CD8-positive, alpha-beta memory T cell (primary cell): ENCODE measurements around the gene TMEM200C. TPM values are rescaled to one million over a fixed set of nuclear protein-coding genes. Genes with fewer than 3 reads are reported as not detected.
A peak's percentile ranks its signal among the peaks of the same experiment; 100 is the strongest.

Experiments used
- CTCF ChIA-PET: fragments of 350-600 bp; sonication (Branson Sonifier 250); formaldehyde crosslinking; loops from one replicate; lab custom pipeline; 2021; ENCODE audit warnings: antibody characterized with exemption; lab: Charles Lee
- POLR2A ChIA-PET: fragments of 350-600 bp; sonication (Branson Sonifier 250); formaldehyde crosslinking; loops from one replicate; lab custom pipeline; 2021; ENCODE audit warnings: antibody characterized with exemption; lab: Charles Lee
- DNase-seq, 5 donors: peaks; one replicate each; pipeline versions ENCODE4 v3.0.0 to v3.0.0-alpha.2; 2020 to 2022; ENCODE audit warnings: mixed read lengths in 1 of 5
- H3K27ac ChIP-seq: one replicate; pipeline ENCODE4 v1.7.0; 2013; ENCODE audit warnings: low read depth, mild to moderate bottlenecking, low read length, moderate library complexity
- H3K27me3 ChIP-seq: 2 replicates; pipeline ENCODE4 v1.7.0; 2013; ENCODE audit warnings: low read length, mild to moderate bottlenecking; ENCODE audit not compliant: insufficient read depth, poor library complexity, severe bottlenecking
- H3K36me3 ChIP-seq: 2 replicates; pipeline ENCODE4 v1.7.0; 2013; ENCODE audit warnings: mild to moderate bottlenecking, low read length, moderate library complexity; ENCODE audit not compliant: insufficient read depth
- H3K4me1 ChIP-seq: 2 replicates; pipeline ENCODE4 v1.7.0; 2013; ENCODE audit warnings: mild to moderate bottlenecking, low read length, moderate library complexity; ENCODE audit not compliant: insufficient read depth
- H3K4me3 ChIP-seq: 2 replicates; pipeline ENCODE4 v1.7.0; 2013; ENCODE audit warnings: mild to moderate bottlenecking, low read length
- H3K9me3 ChIP-seq: 2 replicates; pipeline ENCODE4 v1.7.0; 2013; ENCODE audit warnings: mild to moderate bottlenecking, low read length
- H3K27ac Mint-ChIP-seq, 8 donors: one replicate each; pipeline ENCODE4 v1.8.0; 2020 to 2021; ENCODE audit warnings: mixed read lengths in 8 of 8, mild to moderate bottlenecking in 6 of 8, inconsistent platforms in 3 of 8, moderate library complexity in 3 of 8
- H3K27me3 Mint-ChIP-seq, 2 donors: one replicate each; pipeline ENCODE4 v1.8.0; 2020 to 2021; ENCODE audit warnings: mixed read lengths in 2 of 2, mild to moderate bottlenecking in 1 of 2, moderate library complexity in 1 of 2
- H3K36me3 Mint-ChIP-seq, 3 donors: one replicate each; pipeline ENCODE4 v1.8.0; 2020 to 2021; ENCODE audit warnings: mixed read lengths in 3 of 3, inconsistent platforms in 1 of 3, mild to moderate bottlenecking in 1 of 3
- H3K4me1 Mint-ChIP-seq, 3 donors: one replicate each; pipeline ENCODE4 v1.8.0; 2020 to 2021; ENCODE audit warnings: mixed read lengths in 3 of 3, inconsistent platforms in 1 of 3, mild to moderate bottlenecking in 1 of 3
- H3K4me3 Mint-ChIP-seq, 7 donors: one replicate each; pipeline ENCODE4 v1.8.0; 2020 to 2021; ENCODE audit warnings: mixed read lengths in 7 of 7, mild to moderate bottlenecking in 6 of 7, moderate library complexity in 4 of 7, inconsistent platforms in 2 of 7
- H3K9me3 Mint-ChIP-seq, 5 donors: one replicate each; pipeline ENCODE4 v1.8.0; 2020 to 2022; ENCODE audit warnings: mixed read lengths in 5 of 5, mild to moderate bottlenecking in 3 of 5, moderate library complexity in 2 of 5, inconsistent platforms in 1 of 5
- polyA plus RNA-seq: library from polyadenylated mRNA; unstranded; fragments of 300-500 nt; fragmentation: Illumina TruSeq; gene quantifications from one replicate; pipeline ENCODE4 v1.2.3, GENCODE V29; 2021
- total RNA-seq, 2 experiments: library from RNA; stranded (reverse); gene quantifications; one replicate each; pipeline ENCODE4 v1.2.3, GENCODE V29; 2021

The TMEM200C gene
- total and polyA plus RNA-seq, 3 experiments from 2014 or later: not detected

DNA sequence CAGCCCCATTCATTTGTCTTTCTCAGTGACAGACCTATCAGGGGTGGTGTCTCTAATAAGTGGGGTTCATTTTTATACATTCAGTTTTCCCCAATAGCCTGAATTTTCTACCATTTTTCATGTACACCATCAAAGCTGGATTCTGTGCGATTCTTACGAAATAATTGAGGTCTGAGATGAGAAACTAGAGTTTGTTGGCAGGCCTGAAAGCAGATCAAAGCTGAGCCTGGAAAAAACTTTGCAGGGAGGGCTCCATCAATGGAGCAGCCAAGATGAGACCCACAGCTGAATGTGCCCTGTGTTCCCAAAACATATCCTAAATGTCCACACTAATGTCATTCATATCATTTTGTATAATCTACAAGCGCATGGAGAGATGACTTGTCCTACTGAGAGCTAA, 4.5 kb upstream of the TMEM200C start:
- Histone ChIP-seq H3K27ac (no peak overlapping the region), H3K4me1 (no peaks in the 10 kb centered on the region), H3K27me3 (peaks cover 5% of the 10 kb centered on the region), H3K4me3 (no peak overlapping the region), H3K36me3 (no peaks in the 10 kb centered on the region), H3K9me3 (no peaks in the 10 kb centered on the region)
- H3K27me3 Mint-ChIP-seq: peaks cover 13 to 38% of the 10 kb centered on the region in 2 donors
- no peak overlapping the region for H3K4me3 Mint-ChIP-seq
- ChIA-PET CTCF (no interaction called here), POLR2A (no interaction called here)
- H3K36me3 Mint-ChIP-seq: no peaks in the 10 kb centered on the region
- peaks cover 0 to 5% (median 0%) of the 10 kb centered on the region in 3 donors for H3K4me1 Mint-ChIP-seq
- peaks cover 0 to 6% (median 3%) of the 10 kb centered on the region in 5 donors for H3K9me3 Mint-ChIP-seq
- no peak for DNase-seq
- H3K27ac Mint-ChIP-seq: no peak overlapping the region

GRCh38 chr18:5895876-5896740, 786 bp upstream of the TMEM200C start:
- Mint-ChIP-seq H3K4me1 (peaks cover 0 to 11% (median 5%) of the 10 kb centered on the region in 3 donors), H3K27ac (no peak overlapping the region), H3K9me3 (peaks cover 0 to 12% (median 6%) of the 10 kb centered on the region in 5 donors), H3K36me3 (no peaks in the 10 kb centered on the region), H3K4me3 (peak overlapping the region in 2 of 7 donors; percentile 17 to 20), H3K27me3 (peaks cover 42 to 69% of the 10 kb centered on the region in 2 donors)
- peaks cover 12% of the 10 kb centered on the region for H3K27me3 ChIP-seq
- no peaks in the 10 kb centered on the region for H3K36me3 ChIP-seq
- H3K4me1 ChIP-seq: no peaks in the 10 kb centered on the region
- POLR2A ChIA-PET: no interaction called here
- no peaks in the 10 kb centered on the region for H3K9me3 ChIP-seq
- no peak overlapping the region for H3K27ac ChIP-seq
- CTCF ChIA-PET: no interaction called here
- no peak for DNase-seq
- no peak overlapping the region for H3K4me3 ChIP-seq

DNA sequence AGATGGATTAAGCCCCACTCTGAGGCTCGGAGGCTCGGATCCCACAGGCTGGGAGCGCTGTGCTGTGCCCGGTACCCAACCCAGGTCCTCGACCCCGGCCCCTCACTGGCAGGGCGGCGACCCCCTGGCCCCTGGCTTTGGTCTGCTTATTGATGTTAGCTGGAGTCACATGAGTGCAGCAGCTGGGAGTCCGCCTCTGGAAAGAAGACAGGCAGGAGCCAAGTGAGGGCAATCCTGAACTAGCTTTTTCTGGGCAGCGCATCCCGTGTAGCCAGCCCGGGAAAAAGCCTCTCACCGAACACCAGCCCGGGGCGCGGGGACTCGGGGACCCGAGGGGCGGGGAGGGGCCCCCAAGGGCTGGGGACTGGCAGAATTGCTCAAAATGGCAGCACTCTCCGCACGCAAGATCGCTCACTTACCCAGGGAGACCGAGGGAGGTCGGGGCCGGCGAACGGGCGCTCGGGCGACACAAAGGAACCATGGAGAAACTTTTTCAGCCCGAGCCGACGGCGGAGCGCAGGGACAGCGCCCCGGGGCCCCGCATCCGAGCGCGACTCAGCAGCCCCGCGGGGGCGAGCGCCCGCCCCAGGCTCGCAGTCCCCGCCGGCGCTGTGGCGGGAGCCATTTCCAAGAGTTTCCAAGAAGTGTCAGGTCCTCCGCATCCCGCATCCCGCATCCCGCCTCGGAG, 567 bp downstream of the TMEM200C start:
- H3K36me3 ChIP-seq: no peaks in the 10 kb centered on the region
- CTCF ChIA-PET: no interaction called here
- DNase-seq: no peak
- peak overlapping the region in 2 of 7 donors; percentile 13 to 42 for H3K4me3 Mint-ChIP-seq
- H3K27me3 Mint-ChIP-seq: peaks cover 45 to 68% of the 10 kb centered on the region in 2 donors
- no peak overlapping the region for H3K27ac Mint-ChIP-seq
- H3K4me1 ChIP-seq: no peaks in the 10 kb centered on the region
- H3K4me1 Mint-ChIP-seq: peaks cover 0 to 11% (median 5%) of the 10 kb centered on the region in 3 donors
- H3K27ac ChIP-seq: no peak overlapping the region
- H3K4me3 ChIP-seq: no peak overlapping the region
- H3K36me3 Mint-ChIP-seq: no peaks in the 10 kb centered on the region
- H3K9me3 Mint-ChIP-seq: peaks cover 0 to 15% (median 4%) of the 10 kb centered on the region in 5 donors
- H3K9me3 ChIP-seq: no peaks in the 10 kb centered on the region
- H3K27me3 ChIP-seq: peaks cover 12% of the 10 kb centered on the region
- POLR2A ChIA-PET: no interaction called here

- Mint-ChIP-seq H3K9me3 (peaks cover 0 to 14% (median 4%) of the 10 kb centered on the region in 5 donors), H3K4me1 (peaks cover 0 to 11% (median 5%) of the 10 kb centered on the region in 3 donors), H3K27ac (no peak overlapping the region), H3K4me3 (peak overlapping the region in 3 of 7 donors; percentile 13 to 42 (median 41)), H3K36me3 (no peaks in the 10 kb centered on the region), H3K27me3 (peaks cover 45 to 70% of the 10 kb centered on the region in 2 donors)
- H3K4me1 ChIP-seq: no peaks in the 10 kb centered on the region
- ChIA-PET CTCF (no interaction called here), POLR2A (no interaction called here)
- H3K27ac ChIP-seq: no peak overlapping the region
- H3K4me3 ChIP-seq: no peak overlapping the region
- H3K9me3 ChIP-seq: no peaks in the 10 kb centered on the region
- no peaks in the 10 kb centered on the region for H3K36me3 ChIP-seq
- H3K27me3 ChIP-seq: peaks cover 12% of the 10 kb centered on the region
- no peak for DNase-seq
Measured at GRCh38 chr18:5893956-5894610, 1.2 kb downstream of the TMEM200C start.

- H3K27me3 Mint-ChIP-seq: peaks cover 41 to 73% of the 10 kb centered on the region in 2 donors
- peak overlapping the region in 1 of 8 donors; percentile 56 for H3K27ac Mint-ChIP-seq
- ChIA-PET POLR2A (no interaction called here), CTCF (no interaction called here)
- H3K9me3 Mint-ChIP-seq: peaks cover 0 to 19% (median 4%) of the 10 kb centered on the region in 5 donors
- no peak overlapping the region for H3K27ac ChIP-seq
- H3K36me3 ChIP-seq: no peaks in the 10 kb centered on the region
- peaks cover 0 to 11% (median 5%) of the 10 kb centered on the region in 3 donors for H3K4me1 Mint-ChIP-seq
- H3K4me3 Mint-ChIP-seq: no peak overlapping the region
- peaks cover 12% of the 10 kb centered on the region for H3K27me3 ChIP-seq
- H3K36me3 Mint-ChIP-seq: no peaks in the 10 kb centered on the region
- H3K9me3 ChIP-seq: no peaks in the 10 kb centered on the region
- DNase-seq: no peak
- H3K4me3 ChIP-seq: no peak overlapping the region
- H3K4me1 ChIP-seq: no peaks in the 10 kb centered on the region
Measured at GRCh38 chr18:5892823-5893431, 2.4 kb downstream of the TMEM200C start.

DNA sequence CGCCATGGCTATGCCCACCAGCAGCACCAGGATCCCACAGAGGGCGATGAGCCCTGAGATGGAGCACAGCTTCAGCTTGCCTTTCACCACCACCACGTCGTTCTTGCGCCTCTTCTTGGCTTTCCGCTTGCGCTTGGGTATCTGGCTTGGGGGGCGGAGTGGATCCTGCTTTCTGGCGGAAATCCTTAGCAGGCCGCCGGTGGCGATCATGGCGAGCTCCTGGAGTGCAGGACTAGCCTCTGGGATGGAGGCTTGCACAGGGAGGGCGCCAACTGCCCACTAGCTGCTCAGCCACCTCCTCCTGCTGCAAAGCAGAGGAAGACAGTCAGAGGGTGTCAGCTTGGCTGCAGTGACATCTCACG, 3.5 kb downstream of the TMEM200C start:
- ChIA-PET CTCF (no interaction called here), POLR2A (no interaction called here)
- Mint-ChIP-seq H3K27me3 (peaks cover 39 to 72% of the 10 kb centered on the region in 2 donors), H3K27ac (no peak overlapping the region), H3K4me1 (peaks cover 0 to 11% (median 4%) of the 10 kb centered on the region in 3 donors), H3K36me3 (no peaks in the 10 kb centered on the region), H3K4me3 (no peak overlapping the region), H3K9me3 (peaks cover 0 to 15% (median 8%) of the 10 kb centered on the region in 5 donors)
- Histone ChIP-seq H3K27me3 (peaks cover 11% of the 10 kb centered on the region), H3K9me3 (no peaks in the 10 kb centered on the region), H3K27ac (no peak overlapping the region), H3K36me3 (no peaks in the 10 kb centered on the region), H3K4me3 (no peak overlapping the region), H3K4me1 (no peaks in the 10 kb centered on the region)
- no peak for DNase-seq

DNA sequence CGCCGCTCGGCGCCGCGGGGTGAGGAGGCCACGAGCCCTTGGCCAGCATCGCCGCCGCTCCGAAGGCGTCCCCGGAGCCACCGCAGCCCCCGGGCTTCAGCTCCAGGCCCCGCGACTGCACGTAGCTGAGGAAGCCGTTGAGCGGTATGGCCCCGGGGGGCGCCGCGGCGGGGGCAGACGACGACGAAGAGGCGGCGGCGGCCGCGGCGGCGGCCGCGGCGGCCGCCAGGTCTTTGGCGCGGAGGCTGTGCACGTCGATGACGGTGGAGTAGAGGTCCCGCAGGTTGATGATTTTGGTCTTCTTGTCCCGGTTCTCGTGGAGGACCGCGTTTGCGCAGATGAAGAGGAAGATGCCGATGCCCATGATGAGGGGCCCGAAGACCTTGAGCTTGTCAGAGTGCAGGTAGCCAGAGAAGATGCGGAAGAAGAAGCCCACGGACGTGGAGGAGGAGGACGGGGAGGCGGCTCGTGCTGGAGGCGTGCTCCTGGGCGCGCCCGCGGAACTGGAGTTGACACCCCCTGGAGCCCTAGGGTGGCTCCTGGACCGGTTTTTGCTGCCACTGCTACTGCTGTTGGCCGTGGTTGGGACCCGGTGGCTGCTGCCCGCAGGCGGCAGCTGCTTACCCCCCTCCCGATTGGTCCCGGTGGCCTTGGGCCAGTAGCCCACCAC, 4.0 kb downstream of the TMEM200C start:
- Histone ChIP-seq H3K27ac (no peak overlapping the region), H3K4me1 (no peaks in the 10 kb centered on the region), H3K36me3 (no peaks in the 10 kb centered on the region), H3K9me3 (no peaks in the 10 kb centered on the region), H3K27me3 (peaks cover 6% of the 10 kb centered on the region), H3K4me3 (no peak overlapping the region)
- ChIA-PET CTCF (no interaction called here), POLR2A (no interaction called here)
- H3K27ac Mint-ChIP-seq: no peak overlapping the region
- no peak for DNase-seq
- H3K9me3 Mint-ChIP-seq: peaks cover 0 to 15% (median 4%) of the 10 kb centered on the region in 5 donors
- H3K27me3 Mint-ChIP-seq: peaks cover 35 to 68% of the 10 kb centered on the region in 2 donors
- H3K36me3 Mint-ChIP-seq: no peaks in the 10 kb centered on the region
- peak overlapping the region in 2 of 7 donors; percentile 35 to 54 for H3K4me3 Mint-ChIP-seq
- H3K4me1 Mint-ChIP-seq: peaks cover 0 to 11% (median 0%) of the 10 kb centered on the region in 3 donors
